ENCODE measurements around the gene SFSWAP. TPM values are rescaled to one million over a fixed set of nuclear protein-coding genes. Genes with fewer than 3 reads are reported as not detected.

Gene SFSWAP
- total RNA-seq, 1 donor from 2014 or later, result 81.2 TPM

GRCh38 chr12:131830914-131831571, 120.2 kb downstream of the SFSWAP start:
- no peaks in the 10 kb centered on the region for H3K9me3 Mint-ChIP-seq (ENCODE audit: unreplicated experiment)
- peaks cover 11% of the 10 kb centered on the region for H3K27me3 Mint-ChIP-seq (ENCODE audit: unreplicated experiment)
- no peak for TF ChIP-seq CTCF (IDR thresholded peaks at IDR 0.05; ENCODE audit: partially characterized antibody, unreplicated experiment)
- H3K4me3 Mint-ChIP-seq (ENCODE audit: unreplicated experiment), result peak overlapping the region; percentile 80
- peak overlapping the region; percentile 80 for H3K27ac Mint-ChIP-seq (ENCODE audit: unreplicated experiment)
- DNase-seq, result no peak
- no peaks in the 10 kb centered on the region for H3K36me3 Mint-ChIP-seq (ENCODE audit: unreplicated experiment)
- peaks cover 5% of the 10 kb centered on the region for H3K4me1 Mint-ChIP-seq (ENCODE audit: low read depth, unreplicated experiment)

- Mint-ChIP-seq H3K27ac (ENCODE audit: unreplicated experiment) (no peak overlapping the region), H3K4me1 (ENCODE audit: low read depth, unreplicated experiment) (peaks cover 5% of the 10 kb centered on the region), H3K27me3 (ENCODE audit: unreplicated experiment) (peaks cover 7% of the 10 kb centered on the region), H3K4me3 (ENCODE audit: unreplicated experiment) (no peak overlapping the region), H3K9me3 (ENCODE audit: unreplicated experiment) (peaks cover 2% of the 10 kb centered on the region), H3K36me3 (ENCODE audit: unreplicated experiment) (no peaks in the 10 kb centered on the region)
- no peak for DNase-seq
- no peak for TF ChIP-seq CTCF (IDR thresholded peaks at IDR 0.05; ENCODE audit: partially characterized antibody, unreplicated experiment)
Observed at GRCh38 chr12:131831635-131832041, 120.7 kb downstream of the SFSWAP start.

- DNase-seq, result no peak
- no peak for TF ChIP-seq CTCF (IDR thresholded peaks at IDR 0.05; ENCODE audit: partially characterized antibody, unreplicated experiment)
- peaks cover 5% of the 10 kb centered on the region for H3K4me1 Mint-ChIP-seq (ENCODE audit: low read depth, unreplicated experiment)
- no peaks in the 10 kb centered on the region for H3K36me3 Mint-ChIP-seq (ENCODE audit: unreplicated experiment)
- H3K27ac Mint-ChIP-seq (ENCODE audit: unreplicated experiment), result no peak overlapping the region
- peak overlapping the region; percentile 47 for H3K4me3 Mint-ChIP-seq (ENCODE audit: unreplicated experiment)
- peaks cover 2% of the 10 kb centered on the region for H3K9me3 Mint-ChIP-seq (ENCODE audit: unreplicated experiment)
- peaks cover 4% of the 10 kb centered on the region for H3K27me3 Mint-ChIP-seq (ENCODE audit: unreplicated experiment)
Observed at GRCh38 chr12:131832321-131833231, 121.7 kb downstream of the SFSWAP start.

GRCh38 chr12:131833288-131833895, 122.5 kb downstream of the SFSWAP start:
- TF ChIP-seq CTCF (IDR thresholded peaks at IDR 0.05; ENCODE audit: partially characterized antibody, unreplicated experiment), result no peak
- Mint-ChIP-seq H3K4me1 (ENCODE audit: low read depth, unreplicated experiment) (peaks cover 5% of the 10 kb centered on the region), H3K4me3 (ENCODE audit: unreplicated experiment) (peak overlapping the region; percentile 28), H3K9me3 (ENCODE audit: unreplicated experiment) (peaks cover 2% of the 10 kb centered on the region), H3K27ac (ENCODE audit: unreplicated experiment) (no peak overlapping the region), H3K36me3 (ENCODE audit: unreplicated experiment) (no peaks in the 10 kb centered on the region), H3K27me3 (ENCODE audit: unreplicated experiment) (peaks cover 4% of the 10 kb centered on the region)
- DNase-seq, result no peak

All from glutamatergic neuron (in vitro differentiated cells).